ENCODE measurements around the gene IKBIP. TPM values are rescaled to one million over a fixed set of nuclear protein-coding genes. Genes with fewer than 3 reads are reported as not detected.

IKBIP gene
- total RNA-seq, 1 experiment from 2014 or later = 16.5 TPM

GRCh38 chr12:98651328-98651727, 6.7 kb upstream of the IKBIP start:
- peaks cover 5% of the 10 kb centered on the region in 2 experiments for H3K4me1 Mint-ChIP-seq

More at GRCh38 chr12:98651328-98651727, 6.7 kb upstream of the IKBIP start:
- no peaks in the 10 kb centered on the region for H3K9me3 Mint-ChIP-seq
- no peak overlapping the region for H2BK120ac ChIP-seq (ENCODE audit: low read depth, low read length, poor library complexity, severe bottlenecking)
- H3T11ph ChIP-seq (ENCODE audit: low read length) = no peak overlapping the region
- H2BK12ac ChIP-seq (ENCODE audit: insufficient read length, low read depth, low read length) = no peak overlapping the region
- H3K18ac ChIP-seq (ENCODE audit: insufficient read length, low read depth, low read length) = no peak overlapping the region
- no peak overlapping the region for H4K91ac ChIP-seq (ENCODE audit: insufficient read length, low read depth, low read length)
- H3K56ac ChIP-seq (ENCODE audit: insufficient read length, low read depth, low read length) = no peak overlapping the region
- H3K9me3 ChIP-seq (ENCODE audit: control insufficient read depth, low read depth, low read length) = no peaks in the 10 kb centered on the region
- no peak overlapping the region for H4K5ac ChIP-seq (ENCODE audit: insufficient read length, low read depth, low read length)
- H3K4ac ChIP-seq (ENCODE audit: low read depth, low read length) = no peak overlapping the region
- H3K4me2 ChIP-seq (ENCODE audit: insufficient read depth, insufficient read length, low read length) = no peak overlapping the region
- H2BK5ac ChIP-seq (ENCODE audit: insufficient read length, low read length) = no peak overlapping the region
- no peak overlapping the region for H2AFZ ChIP-seq (ENCODE audit: low read length)
- H3K23me2 ChIP-seq (ENCODE audit: insufficient read length, low read depth, low read length, poor library complexity, severe bottlenecking) = no peaks in the 10 kb centered on the region
- H3K23ac ChIP-seq (ENCODE audit: insufficient read length, low read depth, low read length) = no peak overlapping the region
- TF ChIP-seq CTCF (conservative IDR thresholded peaks at IDR 0.05) = no peak
- no peak overlapping the region for H3K14ac ChIP-seq (ENCODE audit: insufficient read depth, low read length)
- no peaks in the 10 kb centered on the region for H3K27me3 ChIP-seq (ENCODE audit: insufficient read depth, low read length)
- DNase-seq = no peak
- H4K20me1 ChIP-seq (ENCODE audit: control insufficient read depth, insufficient read depth, insufficient read length) = no peaks in the 10 kb centered on the region
- no peak overlapping the region for H4K8ac ChIP-seq (replicated peaks; ENCODE audit: insufficient read length, low read depth, low read length)
- H2BK20ac ChIP-seq (ENCODE audit: low read depth, low read length, poor library complexity, severe bottlenecking) = no peak overlapping the region
- no peaks in the 10 kb centered on the region for H3K27me3 Mint-ChIP-seq (ENCODE audit: low read depth)
- no peak overlapping the region for H3K9ac ChIP-seq (ENCODE audit: extremely low read depth, insufficient read length, low read length)
- no peak overlapping the region for H2AK5ac ChIP-seq (ENCODE audit: insufficient read length, low read length)
- H2BK15ac ChIP-seq (ENCODE audit: low read depth, low read length) = no peak overlapping the region
- H3K4me1 ChIP-seq (ENCODE audit: insufficient read depth, low read length) = no peaks in the 10 kb centered on the region; the same call in 1 of the 2 replicates
- H3K79me1 ChIP-seq (ENCODE audit: insufficient read depth, low read depth, low read length, poor library complexity, severe bottlenecking) = no peaks in the 10 kb centered on the region
- H3K27ac ChIP-seq (ENCODE audit: insufficient read length, low read depth, low read length) = no peak overlapping the region
- peaks cover 9 to 32% (median 27%) of the 10 kb centered on the region in 3 experiments; a peak in 6 of 7 replicates for H3K36me3 Mint-ChIP-seq (ENCODE audit: insufficient read depth in 1 of 3, low read depth in 3 of 3)
- H3K27ac Mint-ChIP-seq = no peak overlapping the region
- no peaks in the 10 kb centered on the region for H3K79me2 ChIP-seq (ENCODE audit: insufficient read depth, low read length)
- H3K4me3 Mint-ChIP-seq = no peak overlapping the region

Measured in H9 (cell line).